HG03460 (cell line): ENCODE measurements around the gene ADGB.

Source experiments
- ATAC-seq: cut with Tn5 transposase; IDR thresholded peaks from one replicate; pipeline ENCODE4 v1.9.1; 2021; ENCODE audit not compliant: unreplicated experiment

Gene ADGB

GRCh38 chr6:146859795-146860495 is 261.2 kb downstream of the ADGB start:
- no peak for ATAC-seq

DNA sequence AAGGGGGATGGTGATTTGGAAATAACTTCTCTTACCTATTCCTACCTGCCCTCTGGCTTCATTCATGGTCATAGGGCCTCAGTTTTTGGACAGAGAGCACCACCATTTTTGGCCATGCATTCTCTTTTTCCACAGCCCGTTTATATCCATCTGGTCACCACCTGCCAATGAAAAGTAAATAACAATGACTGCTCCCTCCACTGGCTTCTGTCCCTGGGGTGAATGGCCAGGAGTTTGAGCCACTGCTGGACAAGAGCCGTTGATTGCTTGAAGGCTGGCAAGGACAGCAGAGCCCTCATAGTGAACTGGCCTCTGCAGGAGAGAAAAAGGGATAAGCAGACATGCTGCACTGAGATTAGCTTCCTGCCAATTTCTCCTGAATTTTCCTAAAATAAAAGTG is 261.8 kb downstream of the ADGB start:
- no peak for ATAC-seq

- no peak for ATAC-seq
Observed at GRCh38 chr6:146861029-146861563, 262.3 kb downstream of the ADGB start.

DNA sequence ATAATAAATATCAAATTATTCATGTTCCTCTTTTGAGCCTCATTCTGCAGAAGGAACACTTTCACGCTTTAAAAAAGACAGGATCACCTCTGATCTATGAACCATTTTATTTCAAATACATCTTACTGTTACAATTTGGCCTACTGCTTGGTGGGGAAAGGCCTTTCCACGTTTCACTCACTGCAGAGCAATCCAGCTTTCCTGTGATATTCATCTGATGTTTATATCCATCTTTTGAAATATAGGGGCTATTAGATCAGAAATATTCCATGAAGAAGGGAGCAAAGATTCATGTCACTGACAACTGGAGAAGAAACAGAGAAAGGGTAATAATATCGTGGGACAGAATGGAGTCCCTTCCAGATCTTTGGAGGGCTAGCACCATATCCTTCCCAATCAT is 262.9 kb downstream of the ADGB start:
- ATAC-seq = no peak

- ATAC-seq = no peak
Observed at GRCh38 chr6:146862508-146862919, 263.7 kb downstream of the ADGB start.

- ATAC-seq = no peak
Observed at GRCh38 chr6:146864300-146864699, 265.5 kb downstream of the ADGB start.

GRCh38 chr6:146864885-146865284 is 266.1 kb downstream of the ADGB start:
- no peak for ATAC-seq
